Glomerular visceral epithelial cell (primary cell): Measurements from ENCODE around the gene FICD.
"Not testable (repeated sequence)": the region's sequence is repeated elsewhere in the genome, so short reads cannot be mapped to it uniquely, and the experiment has no call there.

Experiments
- DNase-seq: peaks from one replicate; pipeline ENCODE4 v3.0.0-alpha.2; 2016; ENCODE audit errors: extremely low spot score

Gene FICD

GRCh38 chr12:108538146-108538545, 23.1 kb downstream of the FICD start:
- DNase-seq: no peak

GRCh38 chr12:108538616-108539195, 23.6 kb downstream of the FICD start:
- no peak for DNase-seq

DNA sequence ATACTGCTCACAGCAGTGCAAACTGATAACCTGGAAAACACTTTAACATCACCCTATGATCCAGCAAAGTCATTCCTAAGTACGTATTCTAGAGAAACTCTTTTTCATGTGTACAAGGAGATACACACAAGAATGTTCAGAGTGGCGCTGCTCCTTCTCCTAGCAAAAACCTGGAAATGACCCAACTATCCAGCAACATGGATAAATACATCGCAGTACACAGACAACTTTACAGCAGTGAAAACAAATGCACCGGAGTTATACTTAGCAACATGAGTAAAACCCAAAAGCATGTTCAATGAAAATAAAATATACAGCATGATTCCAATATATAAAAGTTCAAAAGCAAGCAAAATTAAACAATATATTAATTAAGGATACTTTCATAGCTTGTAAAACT, 27.2 kb downstream of the FICD start:
- DNase-seq: no peak

GRCh38 chr12:108543652-108544051, 28.6 kb downstream of the FICD start:
- no peak for DNase-seq

DNA sequence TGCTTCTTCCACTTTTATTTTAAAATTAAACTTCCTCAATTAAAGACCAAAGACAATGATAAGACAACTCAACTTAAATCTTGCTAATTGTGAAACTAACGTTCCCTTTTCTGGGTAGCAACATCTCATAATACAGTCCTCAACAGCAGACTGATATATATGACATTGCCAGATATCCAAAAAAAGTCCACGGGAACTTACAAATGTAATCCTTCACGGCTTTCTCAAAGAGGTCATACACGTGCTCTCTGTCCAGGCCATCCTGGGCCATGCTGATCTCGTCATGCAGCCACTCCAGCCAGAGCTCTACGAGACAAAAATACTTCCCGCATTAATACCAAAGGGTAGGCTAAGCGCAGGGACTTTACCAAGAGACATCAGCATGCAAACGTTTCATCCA, 32.6 kb downstream of the FICD start:
- no peak for DNase-seq

DNA sequence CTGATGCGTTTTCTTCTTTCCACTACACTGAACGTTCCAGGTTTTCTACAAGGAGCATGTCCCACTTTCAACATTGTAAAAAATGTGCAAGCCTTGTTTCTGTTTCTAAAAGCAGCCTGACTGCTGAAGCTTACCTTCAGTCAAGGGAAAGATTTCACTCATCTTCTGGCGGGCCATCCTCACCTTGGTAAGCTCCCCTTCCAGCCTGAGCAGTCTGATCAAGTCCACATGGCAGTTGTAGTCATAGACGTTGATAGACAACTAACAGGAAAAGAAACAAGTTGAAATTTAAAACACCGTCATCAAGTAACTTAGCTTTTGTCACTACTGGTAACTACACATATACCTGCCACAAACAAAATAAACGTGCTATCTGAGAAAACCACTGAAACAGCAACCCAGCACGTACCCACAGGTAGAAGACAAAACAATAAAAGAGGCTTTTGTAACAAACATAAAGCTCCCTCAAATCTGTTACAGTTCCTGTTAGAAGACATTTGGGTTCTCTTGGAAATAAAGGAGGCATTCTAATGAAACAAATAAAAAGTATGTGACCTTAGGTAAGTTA, 34.0 kb downstream of the FICD start:
- no peak for DNase-seq

DNA sequence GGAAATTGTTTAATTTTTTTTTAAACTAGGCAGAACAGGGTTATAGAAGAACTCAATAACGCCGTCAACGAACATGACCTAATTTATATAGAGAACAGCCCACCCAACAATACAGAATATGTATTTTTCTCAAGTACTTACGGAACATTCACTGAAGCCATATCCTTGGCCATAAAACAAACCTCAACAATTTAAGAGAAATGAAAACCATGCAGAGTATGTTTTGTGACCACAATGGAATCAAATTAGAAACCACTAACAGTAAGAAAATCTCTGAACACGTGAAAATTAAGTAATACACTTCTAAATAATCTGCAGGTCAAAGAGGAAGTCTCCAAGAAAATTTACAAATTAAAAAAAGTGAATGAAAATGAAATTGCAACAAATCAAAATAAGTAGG, 36.5 kb downstream of the FICD start:
- no peak for DNase-seq

- no peak for DNase-seq
These were observed 38.7 kb downstream of the FICD start for GRCh38 chr12:108553799-108554198.

- DNase-seq: not testable (repeated sequence)
These were observed 40.3 kb downstream of the FICD start for GRCh38 chr12:108555383-108555782.

DNA sequence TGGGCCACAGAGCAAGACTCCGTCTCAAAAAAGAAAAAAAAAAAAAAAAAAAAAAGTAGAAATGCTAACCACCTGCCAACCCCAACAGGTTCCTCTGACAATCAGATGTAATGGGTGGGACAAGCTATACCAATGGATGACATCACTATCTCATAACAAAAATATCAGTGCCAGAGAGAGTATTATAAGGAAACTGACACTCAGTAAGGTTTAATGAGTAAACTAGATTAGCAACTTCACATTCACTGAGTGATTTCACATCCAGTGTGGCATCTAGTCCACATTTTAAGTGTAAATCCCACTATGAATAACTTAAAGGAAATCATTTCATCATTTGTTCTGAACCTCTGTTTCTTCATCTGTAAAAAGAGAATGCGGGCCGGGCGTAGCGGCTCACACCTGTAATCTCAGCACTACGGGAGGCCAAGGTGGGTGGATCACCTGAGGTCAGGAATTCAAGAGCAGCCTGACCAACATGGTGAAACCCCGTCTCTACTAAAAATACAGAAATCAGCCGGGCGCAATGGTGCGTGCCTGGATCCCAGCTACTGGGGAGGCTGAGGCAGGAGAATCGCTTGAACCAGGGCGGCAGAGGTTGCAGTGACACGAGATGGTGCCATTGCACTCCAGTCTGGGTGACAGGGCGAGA, 44.1 kb downstream of the FICD start:
- DNase-seq: no peak

DNA sequence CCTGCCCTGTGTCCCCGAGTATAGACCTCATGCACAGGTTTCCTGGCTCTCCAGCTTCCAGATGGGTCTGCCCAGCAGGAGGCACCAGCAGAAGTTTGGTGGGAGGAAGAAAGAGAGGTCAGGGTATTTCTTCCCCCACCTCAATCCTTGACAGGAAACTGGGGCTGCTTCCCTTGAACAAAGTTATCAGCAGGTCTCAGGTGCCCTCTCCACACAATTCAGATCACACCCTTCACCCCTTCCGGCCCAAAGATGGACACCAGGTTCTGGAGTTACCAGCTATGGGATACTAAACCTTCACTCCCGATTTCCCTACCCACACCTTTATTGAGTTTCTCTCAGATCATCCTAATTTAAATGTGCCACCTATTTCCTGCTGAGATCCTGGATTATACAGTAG, 44.7 kb downstream of the FICD start:
- no peak for DNase-seq

- no peak for DNase-seq
These were observed 45.2 kb downstream of the FICD start for GRCh38 chr12:108560321-108560721.

DNA sequence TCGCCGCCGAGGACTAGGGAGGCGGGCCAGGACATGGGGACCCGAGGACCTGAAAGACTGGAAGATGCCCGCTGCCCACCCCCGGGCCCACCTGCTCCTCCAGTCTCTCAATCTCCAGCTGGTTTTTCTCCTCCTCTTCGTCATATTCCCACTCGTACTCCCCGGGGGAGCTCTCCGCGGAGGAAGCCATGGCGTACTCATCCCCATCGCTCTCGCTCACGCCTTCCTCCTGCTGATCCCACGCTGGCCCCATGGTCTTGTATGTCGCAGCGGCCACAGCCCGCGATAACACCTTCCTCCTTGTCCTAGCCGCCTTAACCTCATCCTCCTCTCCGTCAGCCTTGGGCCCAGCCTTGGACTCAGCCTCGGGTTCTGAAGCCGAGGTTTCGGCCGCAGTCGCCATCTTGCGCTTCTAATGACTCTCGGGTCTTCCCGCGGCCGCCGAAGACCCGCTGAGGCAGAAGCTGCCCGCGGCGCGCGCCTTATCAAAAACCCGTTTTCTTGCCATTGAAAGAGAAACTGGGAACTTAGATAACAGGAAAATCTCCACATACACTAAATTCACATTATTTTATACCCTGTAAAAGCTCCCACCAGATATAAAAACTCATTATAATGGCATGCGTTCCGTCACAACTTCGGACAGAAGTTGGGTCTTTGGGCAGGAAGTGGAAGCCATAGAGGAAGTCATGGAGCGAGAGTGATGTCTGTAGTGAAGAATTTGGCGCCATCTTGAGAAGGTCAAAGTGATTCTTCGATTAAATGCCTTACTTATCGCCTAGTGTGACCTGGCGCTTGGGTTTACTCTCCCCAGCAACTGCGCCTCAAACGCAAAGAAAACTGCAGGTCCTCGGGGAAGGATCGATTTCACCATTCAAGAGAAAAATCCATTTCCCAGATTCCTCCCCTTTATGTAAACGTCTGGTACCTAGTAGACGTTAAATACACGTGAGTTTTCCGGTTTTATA, 46.0 kb downstream of the FICD start, which contains the start of gene SART3:
SART3 (minus strand) TSS at position 422 of the 968 bp plus-strand sequence; CDS start at position 403, 19 bp downstream.
- peak; percentile 80 for DNase-seq

DNA sequence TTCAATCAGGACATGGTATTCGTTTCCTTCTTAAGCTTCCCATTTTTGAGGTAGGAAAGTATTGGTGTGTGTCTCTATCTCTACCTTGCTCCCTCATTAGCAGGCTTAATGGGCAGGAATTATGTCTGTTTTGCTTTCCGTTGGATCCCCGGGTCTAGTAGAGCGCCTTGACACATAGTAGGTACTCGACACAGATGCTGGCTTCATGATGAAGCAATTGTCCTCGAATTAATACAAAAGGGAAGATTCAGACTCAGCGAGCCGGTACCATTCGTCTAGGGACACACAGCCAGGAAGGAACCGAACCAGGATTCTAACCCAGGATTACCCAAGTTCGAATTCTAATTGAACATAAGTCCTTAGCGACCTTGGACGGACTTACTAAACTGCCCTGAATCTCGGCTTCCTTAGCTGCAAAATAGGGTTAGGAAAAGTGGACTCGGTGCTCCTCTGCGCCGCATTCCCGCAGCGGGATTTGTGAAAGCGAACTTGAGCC, 46.8 kb downstream of the FICD start:
- DNase-seq: no peak

GRCh38 chr12:108562348-108563135, 47.5 kb downstream of the FICD start, which contains the start of gene ISCU:
Gene ISCU (plus strand): TSS chr12:108562596. CDS start chr12:108562623, 27 bp downstream.
- DNase-seq: peak; percentile 97

DNA sequence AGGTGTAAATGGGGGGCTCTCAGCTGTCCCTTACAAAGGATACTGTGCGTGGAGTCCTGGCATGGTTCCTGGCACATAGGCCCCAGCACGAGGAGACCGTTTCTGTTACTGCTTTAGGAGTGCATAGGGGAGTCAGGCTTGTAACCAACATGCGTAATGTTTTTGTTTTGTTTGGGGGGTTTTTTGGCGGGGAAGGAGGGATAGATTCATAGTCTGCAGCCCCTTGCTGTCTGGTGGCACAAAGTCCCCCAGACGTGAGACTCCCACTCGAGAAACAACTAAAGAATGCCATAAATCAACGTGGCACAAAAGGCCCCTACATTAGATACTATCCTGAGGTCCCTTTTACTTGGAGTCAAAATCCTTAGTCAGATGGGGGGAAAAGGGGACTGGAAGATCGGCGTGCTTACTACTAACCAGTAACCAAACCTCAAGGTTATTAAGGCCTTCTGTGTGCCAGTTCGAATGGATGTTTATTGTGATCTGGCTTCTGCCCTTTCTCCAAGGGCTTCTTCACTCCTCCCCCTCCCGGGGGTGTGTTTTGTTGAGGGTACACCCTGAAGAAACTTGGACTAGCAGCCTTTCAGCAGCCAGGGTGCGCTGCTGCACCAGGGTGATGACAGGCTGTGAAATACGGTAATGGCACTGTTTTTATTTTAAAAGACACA, 48.2 kb downstream of the FICD start:
- DNase-seq: peak; percentile 82

- no peak for DNase-seq
These were observed 48.7 kb downstream of the FICD start for GRCh38 chr12:108563804-108564151.

GRCh38 chr12:108564724-108565123, 49.6 kb downstream of the FICD start:
- no peak for DNase-seq

- DNase-seq: no peak
These were observed 50.1 kb downstream of the FICD start for GRCh38 chr12:108565146-108565545.

DNA sequence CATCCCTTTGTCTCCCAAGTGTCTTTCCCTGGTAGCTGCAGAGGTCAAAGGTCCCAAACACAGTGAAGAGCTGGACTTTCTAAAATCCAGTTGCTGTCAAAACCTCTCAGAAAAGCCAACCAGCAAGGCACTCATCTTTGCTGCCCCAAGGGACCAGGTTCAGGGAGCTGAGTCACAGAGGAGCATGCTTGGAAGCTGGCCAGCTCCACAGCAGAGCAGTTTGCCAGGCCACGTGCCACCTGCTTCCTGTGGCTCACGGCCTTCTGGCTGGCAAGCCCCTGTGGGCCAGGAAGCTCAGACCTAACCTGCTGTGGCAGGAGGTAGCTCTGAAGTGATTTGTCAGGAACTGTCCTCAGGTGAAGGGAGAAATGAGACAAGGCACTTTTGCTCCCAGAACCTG, 50.9 kb downstream of the FICD start:
- DNase-seq: peak; percentile 91

DNA sequence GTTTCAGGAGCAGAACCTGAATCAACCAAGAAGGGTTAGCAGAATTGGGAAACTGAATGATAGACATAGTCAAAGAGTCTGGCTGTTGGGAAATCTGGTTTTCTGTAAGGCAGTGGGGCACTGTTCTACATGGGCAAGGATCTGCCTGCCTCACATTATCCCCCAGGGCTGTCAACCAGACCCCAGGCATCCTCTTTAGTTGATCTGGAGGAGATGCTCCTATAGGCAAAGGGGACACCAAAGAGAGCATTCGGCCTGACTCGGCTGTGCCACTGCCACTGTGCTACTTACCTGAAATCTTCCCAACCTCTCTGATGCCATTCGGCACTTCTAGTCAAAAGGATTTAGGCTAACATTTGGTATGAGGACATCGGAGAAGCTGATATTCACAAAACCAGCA, 51.4 kb downstream of the FICD start:
- no peak for DNase-seq
